ENCODE results near the gene CEP131.

DNA sequence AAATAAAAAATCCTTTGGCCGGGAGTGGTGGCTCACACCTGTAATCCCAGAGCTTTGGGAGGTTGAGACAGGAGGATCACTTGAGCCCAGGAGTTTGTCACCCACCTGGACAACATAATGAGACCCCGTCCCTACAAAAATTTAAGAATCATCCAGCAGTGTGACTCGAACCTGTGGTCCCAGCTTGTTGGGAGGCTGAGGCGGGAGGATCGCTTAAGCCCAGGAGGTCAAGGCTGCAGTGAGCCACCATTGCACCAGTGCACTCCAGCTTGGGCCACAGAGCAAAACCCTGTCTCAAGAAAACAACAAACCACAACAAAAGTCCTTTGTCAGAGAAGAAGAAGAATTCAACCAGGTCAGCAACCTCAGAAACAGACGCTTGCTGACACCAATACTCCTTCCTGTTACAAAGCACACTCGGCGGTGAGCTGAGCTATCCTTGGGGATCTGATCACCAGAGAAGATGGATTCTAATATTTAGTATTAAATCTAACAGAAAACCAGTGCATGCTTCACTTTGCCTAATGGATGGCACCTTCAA, 70.4 kb downstream of the CEP131 start:
- TF ChIP-seq POLR2A (IDR thresholded peaks at IDR 0.05): no peak
- TF ChIP-seq, protein P1, sequence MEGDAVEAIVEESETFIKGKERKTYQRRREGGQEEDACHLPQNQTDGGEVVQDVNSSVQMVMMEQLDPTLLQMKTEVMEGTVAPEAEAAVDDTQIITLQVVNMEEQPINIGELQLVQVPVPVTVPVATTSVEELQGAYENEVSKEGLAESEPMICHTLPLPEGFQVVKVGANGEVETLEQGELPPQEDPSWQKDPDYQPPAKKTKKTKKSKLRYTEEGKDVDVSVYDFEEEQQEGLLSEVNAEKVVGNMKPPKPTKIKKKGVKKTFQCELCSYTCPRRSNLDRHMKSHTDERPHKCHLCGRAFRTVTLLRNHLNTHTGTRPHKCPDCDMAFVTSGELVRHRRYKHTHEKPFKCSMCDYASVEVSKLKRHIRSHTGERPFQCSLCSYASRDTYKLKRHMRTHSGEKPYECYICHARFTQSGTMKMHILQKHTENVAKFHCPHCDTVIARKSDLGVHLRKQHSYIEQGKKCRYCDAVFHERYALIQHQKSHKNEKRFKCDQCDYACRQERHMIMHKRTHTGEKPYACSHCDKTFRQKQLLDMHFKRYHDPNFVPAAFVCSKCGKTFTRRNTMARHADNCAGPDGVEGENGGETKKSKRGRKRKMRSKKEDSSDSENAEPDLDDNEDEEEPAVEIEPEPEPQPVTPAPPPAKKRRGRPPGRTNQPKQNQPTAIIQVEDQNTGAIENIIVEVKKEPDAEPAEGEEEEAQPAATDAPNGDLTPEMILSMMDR (IDR thresholded peaks at IDR 0.05): no peak
- TF ChIP-seq POLR2AphosphoS5 (IDR thresholded peaks at IDR 0.05; ENCODE audit: insufficient read depth in 1 of 2, low read depth in 1 of 2): no peak

Measured in vagina (tissue), 2 donors.